ENCODE measurements around the gene ADAD2.

- no peak for TF ChIP-seq EP300 (IDR thresholded peaks at IDR 0.05; ENCODE audit: borderline replicate concordance in 1 of 2, control insufficient read depth in 1 of 2, low read depth in 2 of 2, low read length in 2 of 2)
- no peak for TF ChIP-seq CTCF (IDR thresholded peaks at IDR 0.05 in 2 of 3, conservative IDR thresholded peaks at IDR 0.05 in 1 of 3; ENCODE audit: control insufficient read depth in 2 of 3, extremely low read depth in 1 of 3, insufficient read depth in 1 of 3, low read depth in 3 of 3, low read length in 3 of 3)
- no peak for TF ChIP-seq BMI1 (IDR thresholded peaks at IDR 0.05; ENCODE audit: borderline replicate concordance)
- no peak for TF ChIP-seq POLR2A (IDR thresholded peaks at IDR 0.05; ENCODE audit: low read depth, low read length)
- TF ChIP-seq YY1 (IDR thresholded peaks at IDR 0.05; ENCODE audit: low read depth, low read length) = no peak
- no peak for TF ChIP-seq BACH1 (IDR thresholded peaks at IDR 0.05; ENCODE audit: borderline replicate concordance)
- TF ChIP-seq NRF1 (conservative IDR thresholded peaks at IDR 0.05; ENCODE audit: low read depth, low read length) = no peak
- no peak for TF ChIP-seq MLLT1 (IDR thresholded peaks at IDR 0.05)
- no peak for TF ChIP-seq POLR2AphosphoS5 (IDR thresholded peaks at IDR 0.05; ENCODE audit: low read length)
- TF ChIP-seq FOXM1 (IDR thresholded peaks at IDR 0.05; ENCODE audit: low read depth, low read length) = no peak
- TF ChIP-seq SMARCA5 (IDR thresholded peaks at IDR 0.05) = no peak
- no peak for TF ChIP-seq NR2C2 (IDR thresholded peaks at IDR 0.05; ENCODE audit: borderline replicate concordance, control insufficient read depth, insufficient read length, low read depth)
- TF ChIP-seq, protein P1, sequence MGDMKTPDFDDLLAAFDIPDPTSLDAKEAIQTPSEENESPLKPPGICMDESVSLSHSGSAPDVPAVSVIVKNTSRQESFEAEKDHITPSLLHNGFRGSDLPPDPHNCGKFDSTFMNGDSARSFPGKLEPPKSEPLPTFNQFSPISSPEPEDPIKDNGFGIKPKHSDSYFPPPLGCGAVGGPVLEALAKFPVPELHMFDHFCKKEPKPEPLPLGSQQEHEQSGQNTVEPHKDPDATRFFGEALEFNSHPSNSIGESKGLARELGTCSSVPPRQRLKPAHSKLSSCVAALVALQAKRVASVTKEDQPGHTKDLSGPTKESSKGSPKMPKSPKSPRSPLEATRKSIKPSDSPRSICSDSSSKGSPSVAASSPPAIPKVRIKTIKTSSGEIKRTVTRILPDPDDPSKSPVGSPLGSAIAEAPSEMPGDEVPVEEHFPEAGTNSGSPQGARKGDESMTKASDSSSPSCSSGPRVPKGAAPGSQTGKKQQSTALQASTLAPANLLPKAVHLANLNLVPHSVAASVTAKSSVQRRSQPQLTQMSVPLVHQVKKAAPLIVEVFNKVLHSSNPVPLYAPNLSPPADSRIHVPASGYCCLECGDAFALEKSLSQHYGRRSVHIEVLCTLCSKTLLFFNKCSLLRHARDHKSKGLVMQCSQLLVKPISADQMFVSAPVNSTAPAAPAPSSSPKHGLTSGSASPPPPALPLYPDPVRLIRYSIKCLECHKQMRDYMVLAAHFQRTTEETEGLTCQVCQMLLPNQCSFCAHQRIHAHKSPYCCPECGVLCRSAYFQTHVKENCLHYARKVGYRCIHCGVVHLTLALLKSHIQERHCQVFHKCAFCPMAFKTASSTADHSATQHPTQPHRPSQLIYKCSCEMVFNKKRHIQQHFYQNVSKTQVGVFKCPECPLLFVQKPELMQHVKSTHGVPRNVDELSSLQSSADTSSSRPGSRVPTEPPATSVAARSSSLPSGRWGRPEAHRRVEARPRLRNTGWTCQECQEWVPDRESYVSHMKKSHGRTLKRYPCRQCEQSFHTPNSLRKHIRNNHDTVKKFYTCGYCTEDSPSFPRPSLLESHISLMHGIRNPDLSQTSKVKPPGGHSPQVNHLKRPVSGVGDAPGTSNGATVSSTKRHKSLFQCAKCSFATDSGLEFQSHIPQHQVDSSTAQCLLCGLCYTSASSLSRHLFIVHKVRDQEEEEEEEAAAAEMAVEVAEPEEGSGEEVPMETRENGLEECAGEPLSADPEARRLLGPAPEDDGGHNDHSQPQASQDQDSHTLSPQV (IDR thresholded peaks at IDR 0.05) = no peak
- no peak for TF ChIP-seq USF2 (IDR thresholded peaks at IDR 0.05; ENCODE audit: borderline replicate concordance, low read depth, low read length)
These were observed 34.6 kb downstream of the ADAD2 start for GRCh38 chr16:84225571-84225970.

Measured in GM12878 (cell line).